ENCODE results near the gene PDE3A.

The PDE3A gene

DNA sequence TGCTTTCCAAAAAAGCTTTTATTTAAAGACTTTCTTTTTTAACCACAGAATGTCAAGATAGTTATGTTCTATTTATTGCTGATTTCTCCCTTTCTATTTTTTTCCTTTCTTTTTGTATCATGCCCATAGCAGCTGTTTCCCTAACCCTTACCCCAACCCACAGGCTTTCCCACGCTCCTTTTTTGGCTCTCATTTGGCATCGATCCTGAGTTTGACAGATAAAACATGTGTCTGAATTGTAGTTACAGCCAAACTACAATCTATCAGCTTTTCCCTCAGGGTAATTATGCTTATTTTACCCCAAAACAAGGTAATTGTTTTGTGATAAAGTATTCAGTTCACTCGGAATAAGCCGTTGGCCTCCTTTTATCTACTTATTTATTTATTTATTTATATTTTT, 46.7 kb downstream of the PDE3A start:
- ATAC-seq (ENCODE audit: low read depth) (no peak), DNase-seq (ENCODE audit: low spot score) (no peak)
- H3K4me1 ChIP-seq (ENCODE audit: insufficient read depth, poor library complexity, severe bottlenecking) = no peaks in the 10 kb centered on the region
- TF ChIP-seq, protein P1, sequence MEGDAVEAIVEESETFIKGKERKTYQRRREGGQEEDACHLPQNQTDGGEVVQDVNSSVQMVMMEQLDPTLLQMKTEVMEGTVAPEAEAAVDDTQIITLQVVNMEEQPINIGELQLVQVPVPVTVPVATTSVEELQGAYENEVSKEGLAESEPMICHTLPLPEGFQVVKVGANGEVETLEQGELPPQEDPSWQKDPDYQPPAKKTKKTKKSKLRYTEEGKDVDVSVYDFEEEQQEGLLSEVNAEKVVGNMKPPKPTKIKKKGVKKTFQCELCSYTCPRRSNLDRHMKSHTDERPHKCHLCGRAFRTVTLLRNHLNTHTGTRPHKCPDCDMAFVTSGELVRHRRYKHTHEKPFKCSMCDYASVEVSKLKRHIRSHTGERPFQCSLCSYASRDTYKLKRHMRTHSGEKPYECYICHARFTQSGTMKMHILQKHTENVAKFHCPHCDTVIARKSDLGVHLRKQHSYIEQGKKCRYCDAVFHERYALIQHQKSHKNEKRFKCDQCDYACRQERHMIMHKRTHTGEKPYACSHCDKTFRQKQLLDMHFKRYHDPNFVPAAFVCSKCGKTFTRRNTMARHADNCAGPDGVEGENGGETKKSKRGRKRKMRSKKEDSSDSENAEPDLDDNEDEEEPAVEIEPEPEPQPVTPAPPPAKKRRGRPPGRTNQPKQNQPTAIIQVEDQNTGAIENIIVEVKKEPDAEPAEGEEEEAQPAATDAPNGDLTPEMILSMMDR (IDR thresholded peaks at IDR 0.05; ENCODE audit: poor library complexity, severe bottlenecking) = no peak
- no peaks in the 10 kb centered on the region for H3K9me3 ChIP-seq (ENCODE audit: severe bottlenecking)
- no peak overlapping the region for H3K27ac ChIP-seq (ENCODE audit: poor library complexity, severe bottlenecking)
- no peaks in the 10 kb centered on the region for H3K27me3 ChIP-seq (ENCODE audit: insufficient read depth, poor library complexity, severe bottlenecking)
- no peaks in the 10 kb centered on the region for H3K36me3 ChIP-seq (ENCODE audit: low read depth)
- no peak overlapping the region for H3K4me3 ChIP-seq (ENCODE audit: severe bottlenecking)

DNA sequence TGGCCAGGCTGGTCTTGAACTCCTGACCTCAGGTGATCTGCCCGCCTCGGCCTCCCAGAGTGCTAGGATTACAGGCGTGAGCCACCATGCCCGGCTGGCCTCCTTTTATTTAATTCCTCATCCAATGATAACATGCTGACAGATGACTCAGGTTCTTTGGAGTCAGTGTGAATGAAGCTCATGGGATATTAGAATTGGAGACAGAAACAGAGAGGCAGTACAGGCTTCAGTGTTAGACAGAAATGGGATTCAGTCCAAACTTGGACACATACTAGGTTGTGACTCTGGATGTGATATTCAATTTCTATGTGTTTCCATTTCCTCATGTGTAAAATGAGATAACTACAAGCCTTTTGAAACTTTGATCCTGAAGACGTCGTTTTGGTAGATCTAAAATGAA, 47.3 kb downstream of the PDE3A start:
- no peaks in the 10 kb centered on the region for H3K27me3 ChIP-seq (ENCODE audit: insufficient read depth, poor library complexity, severe bottlenecking)
- DNase-seq (ENCODE audit: low spot score) = no peak
- TF ChIP-seq, protein P1 (IDR thresholded peaks at IDR 0.05; ENCODE audit: poor library complexity, severe bottlenecking) = no peak
- H3K4me3 ChIP-seq (ENCODE audit: severe bottlenecking) = no peak overlapping the region
- no peak overlapping the region for H3K27ac ChIP-seq (ENCODE audit: poor library complexity, severe bottlenecking)
- H3K4me1 ChIP-seq (ENCODE audit: insufficient read depth, poor library complexity, severe bottlenecking) = no peaks in the 10 kb centered on the region
- H3K9me3 ChIP-seq (ENCODE audit: severe bottlenecking) = no peaks in the 10 kb centered on the region
- no peaks in the 10 kb centered on the region for H3K36me3 ChIP-seq (ENCODE audit: low read depth)
- no peak for ATAC-seq (ENCODE audit: low read depth)

DNA sequence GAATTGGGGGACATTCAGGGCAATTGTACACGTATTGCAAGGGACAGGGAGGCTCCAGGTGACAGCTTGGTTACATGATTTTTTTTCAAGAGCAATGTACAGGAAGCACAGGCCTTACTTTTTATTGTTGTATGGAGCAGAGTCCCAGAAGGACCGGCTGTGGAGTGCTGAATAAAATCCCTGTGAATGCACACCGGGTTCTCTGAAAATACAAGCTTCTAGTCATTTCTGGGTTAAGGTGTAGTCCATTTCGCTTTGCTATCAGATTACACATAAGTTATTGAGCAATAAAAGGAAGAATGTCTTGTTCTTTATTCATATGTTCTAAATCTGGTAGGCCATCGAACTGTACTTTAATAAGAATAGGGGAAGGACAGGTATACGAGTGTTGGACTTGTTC, 52.2 kb downstream of the PDE3A start:
- Histone ChIP-seq H3K9me3 (ENCODE audit: severe bottlenecking) (no peaks in the 10 kb centered on the region), H3K4me1 (ENCODE audit: insufficient read depth, poor library complexity, severe bottlenecking) (no peaks in the 10 kb centered on the region), H3K27me3 (ENCODE audit: insufficient read depth, poor library complexity, severe bottlenecking) (no peaks in the 10 kb centered on the region), H3K4me3 (ENCODE audit: severe bottlenecking) (no peak overlapping the region), H3K27ac (ENCODE audit: poor library complexity, severe bottlenecking) (no peak overlapping the region), H3K36me3 (ENCODE audit: low read depth) (no peaks in the 10 kb centered on the region)
- TF ChIP-seq, protein P1 (IDR thresholded peaks at IDR 0.05; ENCODE audit: poor library complexity, severe bottlenecking) = no peak
- no peak for ATAC-seq (ENCODE audit: low read depth)
- no peak for DNase-seq (ENCODE audit: low spot score)

DNA sequence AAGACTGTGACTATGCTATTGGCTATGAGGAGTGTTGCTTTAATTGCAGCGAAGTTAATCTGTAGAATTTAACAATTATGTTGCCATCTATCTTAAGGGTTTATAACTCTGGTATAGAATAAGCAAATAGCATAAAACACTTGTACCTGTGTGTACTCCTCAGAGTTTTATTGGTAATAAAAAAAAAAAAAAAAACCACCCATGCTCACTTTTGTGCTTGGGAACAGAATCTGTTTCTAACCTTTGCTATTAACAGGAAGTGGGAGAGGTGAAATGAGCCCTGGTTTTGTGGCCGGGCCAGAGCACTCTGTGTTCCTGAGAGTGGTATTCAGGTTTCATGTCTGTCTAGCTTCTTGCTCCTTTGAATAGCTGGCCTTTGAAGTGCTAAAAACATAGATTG, 53.1 kb downstream of the PDE3A start:
- H3K4me3 ChIP-seq (ENCODE audit: severe bottlenecking) = no peak overlapping the region
- ATAC-seq (ENCODE audit: low read depth) (no peak), DNase-seq (ENCODE audit: low spot score) (no peak)
- no peaks in the 10 kb centered on the region for H3K36me3 ChIP-seq (ENCODE audit: low read depth)
- no peaks in the 10 kb centered on the region for H3K27me3 ChIP-seq (ENCODE audit: insufficient read depth, poor library complexity, severe bottlenecking)
- H3K9me3 ChIP-seq (ENCODE audit: severe bottlenecking) = no peaks in the 10 kb centered on the region
- TF ChIP-seq, protein P1 (IDR thresholded peaks at IDR 0.05; ENCODE audit: poor library complexity, severe bottlenecking) = no peak
- H3K27ac ChIP-seq (ENCODE audit: poor library complexity, severe bottlenecking) = no peak overlapping the region
- H3K4me1 ChIP-seq (ENCODE audit: insufficient read depth, poor library complexity, severe bottlenecking) = no peaks in the 10 kb centered on the region

DNA sequence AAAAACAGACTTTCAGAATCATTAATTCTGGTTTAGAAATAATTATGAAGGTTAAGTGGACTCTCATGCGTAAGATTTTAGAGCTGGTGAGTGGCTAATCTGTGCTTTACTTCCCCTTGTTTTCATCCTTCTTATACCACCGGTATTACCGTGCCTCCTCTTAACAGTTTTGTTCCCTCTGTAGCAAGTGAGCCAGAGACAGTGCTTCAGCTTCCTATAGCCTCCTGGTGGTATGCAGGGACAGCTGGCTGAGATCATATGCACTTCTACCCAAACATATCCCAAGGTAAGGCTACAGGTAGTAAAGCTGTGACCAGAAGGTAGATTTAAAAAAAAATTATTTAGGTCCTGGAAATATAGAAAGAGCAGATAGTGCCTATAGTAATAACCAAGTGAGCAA, 55.2 kb downstream of the PDE3A start:
- Histone ChIP-seq H3K27ac (ENCODE audit: poor library complexity, severe bottlenecking) (no peak overlapping the region), H3K4me3 (ENCODE audit: severe bottlenecking) (no peak overlapping the region), H3K4me1 (ENCODE audit: insufficient read depth, poor library complexity, severe bottlenecking) (no peaks in the 10 kb centered on the region), H3K27me3 (ENCODE audit: insufficient read depth, poor library complexity, severe bottlenecking) (no peaks in the 10 kb centered on the region), H3K36me3 (ENCODE audit: low read depth) (no peaks in the 10 kb centered on the region), H3K9me3 (ENCODE audit: severe bottlenecking) (no peaks in the 10 kb centered on the region)
- ATAC-seq (ENCODE audit: low read depth) = no peak
- no peak for DNase-seq (ENCODE audit: low spot score)
- TF ChIP-seq, protein P1 (IDR thresholded peaks at IDR 0.05; ENCODE audit: poor library complexity, severe bottlenecking) = no peak
